Osteoblast (primary cell): ENCODE data around the gene MYF5. TPM values are rescaled to one million over a fixed set of nuclear protein-coding genes. Genes with fewer than 3 reads are reported as not detected.

Experiments
- DNase-seq: peaks from one replicate; pipeline ENCODE4 v3.0.0; 2011; ENCODE audit warnings: low spot score, mixed read lengths; ENCODE audit not compliant: insufficient read length; ENCODE audit errors: missing footprints
- H2AFZ ChIP-seq: 2 replicates; pipeline ENCODE4 v1.6.0; 2011; ENCODE audit warnings: mild to moderate bottlenecking, low read length
- H3K27ac ChIP-seq: 2 replicates; pipeline ENCODE4 v1.5.1; 2011; ENCODE audit warnings: mild to moderate bottlenecking, low read depth, low read length, moderate library complexity
- H3K27me3 ChIP-seq: 2 replicates; pipeline ENCODE4 v1.6.0; 2012; ENCODE audit warnings: mild to moderate bottlenecking, control low read depth, inconsistent platforms, low read length, moderate library complexity; ENCODE audit not compliant: insufficient read depth
- H3K36me3 ChIP-seq: 2 replicates; pipeline ENCODE4 v1.5.1; 2011; ENCODE audit warnings: mild to moderate bottlenecking, low read length, control low read depth, moderate library complexity; ENCODE audit not compliant: insufficient read depth
- H3K4me1 ChIP-seq: 2 replicates; pipeline ENCODE4 v1.5.1; 2011; ENCODE audit warnings: mild to moderate bottlenecking, low read length, control low read depth, moderate library complexity; ENCODE audit not compliant: insufficient read depth
- H3K4me2 ChIP-seq: 2 replicates; pipeline ENCODE4 v1.6.0; 2011; ENCODE audit warnings: mild to moderate bottlenecking, low read length; ENCODE audit not compliant: insufficient read depth
- H3K4me3 ChIP-seq: fragments of 200-600 bp; sonication (generic); 3 replicates; pipeline ENCODE4 v1.5.1; 2012; ENCODE audit warnings: mild to moderate bottlenecking, low read length, inconsistent platforms; ENCODE audit not compliant: insufficient read depth
- H3K79me2 ChIP-seq: 2 replicates; pipeline ENCODE4 v1.6.0; 2012; ENCODE audit warnings: mild to moderate bottlenecking, low read length, control low read depth, inconsistent platforms; ENCODE audit not compliant: insufficient read depth
- H3K9me3 ChIP-seq: 2 replicates; pipeline ENCODE4 v1.5.1; 2011; ENCODE audit warnings: low read depth, low read length, control low read depth
- H4K20me1 ChIP-seq: 2 replicates; pipeline ENCODE4 v1.6.0; 2012; ENCODE audit warnings: mild to moderate bottlenecking, low read length, control low read depth; ENCODE audit not compliant: insufficient read depth
- CTCF ChIP-seq: IDR thresholded peaks from 2 replicates; pipeline ENCODE4 v1.5.1; 2011; ENCODE audit warnings: mild to moderate bottlenecking, low read depth, low read length, moderate library complexity; ENCODE audit errors: extremely low read depth
- total RNA-seq: library from RNA; depleted of rRNA; stranded (reverse); fragments of >200 nt; gene quantifications from 2 replicates; pipeline ENCODE4 v1.2.3, GENCODE V29; 2012

MYF5 gene
- total RNA-seq, 1 donor, result not detected

DNA sequence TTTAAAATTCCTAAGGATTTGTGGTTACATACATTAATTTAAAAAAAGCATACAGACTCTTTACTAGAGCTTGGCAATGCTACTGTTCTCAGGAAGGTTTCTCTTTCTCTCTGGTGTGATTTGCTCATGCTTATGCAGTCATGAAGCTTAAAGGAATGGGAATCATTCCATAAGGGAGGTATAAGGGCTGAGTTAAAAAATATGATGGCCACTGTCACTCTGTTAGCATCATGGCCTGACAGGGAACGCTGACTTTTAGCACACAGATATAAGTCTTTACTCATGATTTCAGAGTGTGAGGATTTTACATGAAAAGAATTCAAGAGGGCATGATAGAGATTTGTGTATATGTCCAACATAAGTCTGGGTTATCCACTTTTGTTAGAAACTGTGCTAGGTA lies 3.8 kb downstream of the MYF5 start:
- Histone ChIP-seq H2AFZ (no peak overlapping the region), H3K27me3 (peaks cover 20% of the 10 kb centered on the region), H3K4me1 (no peaks in the 10 kb centered on the region), H3K4me3 (no peak overlapping the region), H3K4me2 (no peak overlapping the region), H3K9me3 (no peaks in the 10 kb centered on the region), H3K27ac (no peak overlapping the region), H3K79me2 (no peaks in the 10 kb centered on the region), H4K20me1 (no peaks in the 10 kb centered on the region), H3K36me3 (no peaks in the 10 kb centered on the region)
- no peak for TF ChIP-seq CTCF
- DNase-seq, result no peak

- TF ChIP-seq CTCF, result no peak
Measured at GRCh38 chr12:80721326-80721725, 4.6 kb downstream of the MYF5 start.

GRCh38 chr12:80745851-80746505 lies 29.3 kb downstream of the MYF5 start:
- no peaks in the 10 kb centered on the region for H3K9me3 ChIP-seq
- H3K36me3 ChIP-seq, result no peaks in the 10 kb centered on the region
- H3K4me2 ChIP-seq, result no peak overlapping the region
- no peaks in the 10 kb centered on the region for H4K20me1 ChIP-seq
- no peak for TF ChIP-seq CTCF
- H3K27me3 ChIP-seq, result no peaks in the 10 kb centered on the region
- no peak overlapping the region for H3K4me3 ChIP-seq
- no peaks in the 10 kb centered on the region for H3K79me2 ChIP-seq
- peak overlapping the region; percentile 12 for H2AFZ ChIP-seq
- no peak for DNase-seq
- no peak overlapping the region for H3K27ac ChIP-seq
- no peaks in the 10 kb centered on the region for H3K4me1 ChIP-seq

More at GRCh38 chr12:80721326-80721725, 4.6 kb downstream of the MYF5 start:
- Histone ChIP-seq H3K36me3 (no peaks in the 10 kb centered on the region), H3K79me2 (no peaks in the 10 kb centered on the region), H4K20me1 (no peaks in the 10 kb centered on the region), H3K4me2 (no peak overlapping the region), H2AFZ (peak overlapping the region; percentile 40), H3K27ac (no peak overlapping the region), H3K4me3 (no peak overlapping the region), H3K4me1 (no peaks in the 10 kb centered on the region), H3K27me3 (peaks cover 12% of the 10 kb centered on the region), H3K9me3 (no peaks in the 10 kb centered on the region)
- DNase-seq, result no peak

- no peak for TF ChIP-seq CTCF
- H2AFZ ChIP-seq, result no peak overlapping the region
- H3K4me2 ChIP-seq, result no peak overlapping the region
- no peak overlapping the region for H3K27ac ChIP-seq
- no peak overlapping the region for H3K4me3 ChIP-seq
- H3K36me3 ChIP-seq, result no peaks in the 10 kb centered on the region
- H3K9me3 ChIP-seq, result no peaks in the 10 kb centered on the region
- H3K79me2 ChIP-seq, result no peaks in the 10 kb centered on the region
- no peak for DNase-seq
- no peaks in the 10 kb centered on the region for H3K4me1 ChIP-seq
- no peaks in the 10 kb centered on the region for H3K27me3 ChIP-seq
- no peaks in the 10 kb centered on the region for H4K20me1 ChIP-seq
Measured at GRCh38 chr12:80747800-80748199, 31.1 kb downstream of the MYF5 start.
